ENCODE measurements around the gene ITGB5.

- TF ChIP-seq CTCF (IDR thresholded peaks at IDR 0.05 in 2 of 3, conservative IDR thresholded peaks at IDR 0.05 in 1 of 3; ENCODE audit: borderline replicate concordance in 1 of 3, insufficient read depth in 1 of 3, low read depth in 2 of 3, low read length in 2 of 3) (no peak), EZH2 (IDR thresholded peaks at IDR 0.05) (no peak), RAD21 (IDR thresholded peaks at IDR 0.05; ENCODE audit: low read depth) (no peak), ZNF274 (IDR thresholded peaks at IDR 0.05; ENCODE audit: low read depth, low read length) (no peak), POLR2A (IDR thresholded peaks at IDR 0.05; ENCODE audit: borderline replicate concordance, extremely low read depth, insufficient read depth, insufficient read length) (no peak), EZH2phosphoT487 (IDR thresholded peaks at IDR 0.05; ENCODE audit: borderline replicate concordance) (no peak), SRF (IDR thresholded peaks at IDR 0.05; ENCODE audit: low read depth) (no peak), JUND (IDR thresholded peaks at IDR 0.05) (no peak), CEBPB (IDR thresholded peaks at IDR 0.05; ENCODE audit: low read depth) (no peak), EGR1 (IDR thresholded peaks at IDR 0.05; ENCODE audit: low read depth) (no peak), MAX (IDR thresholded peaks at IDR 0.05) (no peak)
Observed at GRCh38 chr3:124760601-124761000, 126.6 kb downstream of the ITGB5 start.
